Activated CD4-positive, alpha-beta memory T cell treated with anti-CD3 and anti-CD28 coated beads for 36 hours (primary cell): ENCODE data around the gene CHMP2A. TPM values are rescaled to one million over a fixed set of nuclear protein-coding genes. Genes with fewer than 3 reads are reported as not detected.
A peak's percentile ranks its signal among the peaks of the same experiment; 100 is the strongest.
"Not testable (repeated sequence)": the region's sequence is repeated elsewhere in the genome, so short reads cannot be mapped to it uniquely, and the experiment has no call there.

Experiments
- CTCF ChIA-PET: fragments of 350-600 bp; sonication (Branson Sonifier 250); formaldehyde crosslinking; loops from one replicate; lab custom pipeline; 2021; ENCODE audit warnings: antibody characterized with exemption, inconsistent platforms; lab: Charles Lee
- POLR2A ChIA-PET: fragments of 350-600 bp; sonication (Branson Sonifier 250); formaldehyde crosslinking; loops from one replicate; lab custom pipeline; 2021; ENCODE audit warnings: antibody characterized with exemption; lab: Charles Lee
- DNase-seq: peaks from one replicate; pipeline ENCODE4 v3.0.0-alpha.2; 2020
- H3K27ac Mint-ChIP-seq: one replicate; pipeline ENCODE4 v1.8.0; 2021; ENCODE audit warnings: mixed read lengths
- H3K27me3 Mint-ChIP-seq: one replicate; pipeline ENCODE4 v1.8.0; 2021; ENCODE audit warnings: mixed read lengths
- H3K36me3 Mint-ChIP-seq: one replicate; pipeline ENCODE4 v1.8.0; 2021; ENCODE audit warnings: mixed read lengths
- H3K4me1 Mint-ChIP-seq: one replicate; pipeline ENCODE4 v1.8.0; 2021; ENCODE audit warnings: low read depth, mixed read lengths
- H3K4me3 Mint-ChIP-seq: one replicate; pipeline ENCODE4 v1.8.0; 2021; ENCODE audit warnings: mild to moderate bottlenecking, mixed read lengths
- H3K9me3 Mint-ChIP-seq: one replicate; pipeline ENCODE4 v1.8.0; 2021; ENCODE audit warnings: mixed read lengths
- intact Hi-C: fragments of 100-400 bp; cut with micrococcal nuclease; formaldehyde crosslinking; loops from one replicate; pipeline ENCODE4 v1.15.1; 2023
- total RNA-seq, 2 experiments: library from RNA; stranded (reverse); gene quantifications; one replicate each; pipeline ENCODE4 v1.2.3, GENCODE V29; 2021

Gene CHMP2A
- total RNA-seq, 2 experiments from 2014 or later, result 120 to 122 TPM

GRCh38 chr19:58577581-58577980, 22.7 kb upstream of the CHMP2A start:
- ChIA-PET POLR2A (interaction anchor here (1.7 kb wide), 1 partner anchor 58 kb away, joined by 7 read pairs; the partner anchor contains the start of gene ZBTB45), CTCF (interaction anchor here (3.2 kb wide), 1 partner anchor 58 kb away, joined by 33 read pairs; the partner anchor contains the start of gene ZBTB45)
- peaks cover 52% of the 10 kb centered on the region for H3K4me1 Mint-ChIP-seq
- H3K27me3 Mint-ChIP-seq, H3K36me3 Mint-ChIP-seq, H3K4me3 Mint-ChIP-seq, intact Hi-C loops, H3K9me3 Mint-ChIP-seq: not testable (repeated sequence)
- peak; percentile 19 for DNase-seq
- peak overlapping the region; percentile 64 for H3K27ac Mint-ChIP-seq

DNA sequence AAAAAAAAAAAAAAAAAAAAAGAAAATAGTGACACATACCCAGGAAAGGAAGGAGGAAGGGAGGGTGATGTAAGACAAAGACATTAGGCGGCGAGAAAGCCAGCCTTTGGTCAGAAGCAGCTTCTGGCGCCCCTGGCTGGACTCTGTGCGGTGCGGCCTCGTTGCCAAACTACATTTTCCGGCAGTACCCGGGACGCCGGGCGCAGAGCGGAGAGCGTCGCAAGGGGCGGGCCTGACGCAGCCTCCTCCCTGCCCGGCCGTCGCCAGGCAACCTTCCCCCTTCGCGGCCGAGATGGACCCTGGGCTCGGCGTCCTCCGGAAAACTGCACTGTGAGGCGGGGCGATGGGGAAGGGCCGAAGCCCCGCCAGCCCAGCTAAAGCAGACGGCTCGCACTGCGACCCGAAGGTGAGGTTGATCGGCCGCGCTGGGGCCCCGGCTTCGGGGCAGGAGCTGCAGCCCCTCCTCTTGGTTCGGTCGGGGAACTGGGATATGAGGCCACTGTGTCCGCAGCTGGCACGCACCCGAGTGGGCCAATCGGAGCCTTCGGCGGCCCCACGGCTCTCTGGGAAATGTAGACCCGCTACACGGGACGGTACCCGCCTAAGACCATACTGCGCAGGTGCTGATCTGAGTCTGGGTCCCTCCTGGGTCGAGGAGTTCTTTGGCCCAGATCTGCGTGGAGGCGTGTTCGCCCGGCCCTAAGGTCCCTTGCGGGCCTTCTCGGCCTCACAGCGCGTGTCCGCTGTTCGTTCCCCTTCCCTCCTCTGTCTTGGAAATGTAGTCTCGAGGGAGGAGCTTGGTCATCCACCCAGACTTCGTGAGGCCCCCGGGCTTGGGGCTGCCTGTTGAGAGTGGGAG, 20.5 kb upstream of the CHMP2A start:
- ChIA-PET POLR2A (interaction anchor here (1.2 to 3.1 kb wide), 8 partner anchors 13 to 167 kb away, joined by 4 to 16 read pairs (median 8); partner anchors contain the start of genes CHMP2A, TRIM28, UBE2M and ZBTB45), CTCF (interaction anchor here (0.8 to 3.2 kb wide), 8 partner anchors 13 to 124 kb away, joined by 3 to 33 read pairs (median 5); partner anchors contain the start of genes CHMP2A, UBE2M, ZBTB45 and ZNF324B)
- Mint-ChIP-seq H3K27ac (peak overlapping the region; percentile 94), H3K36me3 (no peaks in the 10 kb centered on the region), H3K4me1 (peaks cover 51% of the 10 kb centered on the region), H3K4me3 (peak overlapping the region; percentile 88), H3K9me3 (no peaks in the 10 kb centered on the region), H3K27me3 (no peaks in the 10 kb centered on the region)
- intact Hi-C loops, result no loop called here
- DNase-seq, result peak; percentile 90

DNA sequence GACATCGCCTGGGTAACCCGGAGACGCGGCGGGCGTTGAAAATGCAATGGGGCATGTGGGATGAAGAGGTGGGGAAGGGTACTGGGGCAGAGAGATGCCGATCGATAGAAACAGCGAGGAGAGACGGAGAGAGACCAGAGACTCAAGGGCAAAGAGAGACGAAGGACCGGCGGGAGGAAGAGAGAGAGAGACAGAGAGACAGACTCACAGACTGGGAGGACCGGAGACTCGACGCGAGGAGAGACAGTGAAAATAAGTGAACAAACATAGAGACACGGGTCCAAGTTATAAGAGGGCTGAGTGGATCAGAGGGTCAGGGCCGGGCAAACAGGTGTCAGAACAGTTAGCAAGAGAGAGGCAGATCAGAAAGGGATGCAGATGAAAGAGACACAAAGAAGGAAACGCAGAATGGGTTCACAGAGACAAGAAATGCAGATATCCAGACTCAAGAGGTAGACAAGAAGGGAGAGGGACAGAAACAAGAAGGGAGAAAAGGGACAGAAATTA, 18.8 kb upstream of the CHMP2A start:
- H3K4me3 Mint-ChIP-seq, result peak overlapping the region; percentile 96
- no peaks in the 10 kb centered on the region for H3K27me3 Mint-ChIP-seq
- intact Hi-C loops, result loop anchor here (1.0 kb wide), 5 partner anchors 14 to 133 kb away; partner anchors contain the start of genes CHMP2A, TRIM28, ZBTB45 and ZNF132
- H3K9me3 Mint-ChIP-seq, result no peaks in the 10 kb centered on the region
- ChIA-PET POLR2A (interaction anchor here (2.4 kb wide), 1 partner anchor 19 kb away, joined by 16 read pairs; the partner anchor contains the start of gene CHMP2A), CTCF (no interaction called here)
- no peaks in the 10 kb centered on the region for H3K36me3 Mint-ChIP-seq
- peaks cover 39% of the 10 kb centered on the region for H3K4me1 Mint-ChIP-seq
- no peak for DNase-seq
- peak overlapping the region; percentile 100 for H3K27ac Mint-ChIP-seq

GRCh38 chr19:58572818-58573657, 18.1 kb upstream of the CHMP2A start, which contains the start of gene MZF1:
Gene MZF1 (minus strand): TSS chr19:58573335. CDS start chr19:58571389, 1,946 bp downstream.
- DNase-seq, result peak; percentile 100
- no peaks in the 10 kb centered on the region for H3K9me3 Mint-ChIP-seq
- peaks cover 2% of the 10 kb centered on the region for H3K36me3 Mint-ChIP-seq
- H3K27ac Mint-ChIP-seq, result peak within 1 kb of the TSS; percentile 100
- H3K4me3 Mint-ChIP-seq, result peak within 1 kb of the TSS; percentile 96
- ChIA-PET CTCF (interaction anchor here (0.6 to 1.3 kb wide), 5 partner anchors 9 to 74 kb away, joined by 3 to 7 read pairs (median 3); no protein-coding TSS in a partner anchor), POLR2A (interaction anchor here (1.0 to 2.6 kb wide), 4 partner anchors 11 to 53 kb away, joined by 4 to 13 read pairs (median 8); partner anchors contain the start of genes CHMP2A and ZBTB45)
- H3K4me1 Mint-ChIP-seq, result peaks cover 33% of the 10 kb centered on the region
- intact Hi-C loops, result loop anchor here (1.0 kb wide), 6 partner anchors 14 to 268 kb away; partner anchors contain the start of genes CHMP2A, ERVK3-1, TRIM28 and ZBTB45
- H3K27me3 Mint-ChIP-seq, result no peaks in the 10 kb centered on the region

DNA sequence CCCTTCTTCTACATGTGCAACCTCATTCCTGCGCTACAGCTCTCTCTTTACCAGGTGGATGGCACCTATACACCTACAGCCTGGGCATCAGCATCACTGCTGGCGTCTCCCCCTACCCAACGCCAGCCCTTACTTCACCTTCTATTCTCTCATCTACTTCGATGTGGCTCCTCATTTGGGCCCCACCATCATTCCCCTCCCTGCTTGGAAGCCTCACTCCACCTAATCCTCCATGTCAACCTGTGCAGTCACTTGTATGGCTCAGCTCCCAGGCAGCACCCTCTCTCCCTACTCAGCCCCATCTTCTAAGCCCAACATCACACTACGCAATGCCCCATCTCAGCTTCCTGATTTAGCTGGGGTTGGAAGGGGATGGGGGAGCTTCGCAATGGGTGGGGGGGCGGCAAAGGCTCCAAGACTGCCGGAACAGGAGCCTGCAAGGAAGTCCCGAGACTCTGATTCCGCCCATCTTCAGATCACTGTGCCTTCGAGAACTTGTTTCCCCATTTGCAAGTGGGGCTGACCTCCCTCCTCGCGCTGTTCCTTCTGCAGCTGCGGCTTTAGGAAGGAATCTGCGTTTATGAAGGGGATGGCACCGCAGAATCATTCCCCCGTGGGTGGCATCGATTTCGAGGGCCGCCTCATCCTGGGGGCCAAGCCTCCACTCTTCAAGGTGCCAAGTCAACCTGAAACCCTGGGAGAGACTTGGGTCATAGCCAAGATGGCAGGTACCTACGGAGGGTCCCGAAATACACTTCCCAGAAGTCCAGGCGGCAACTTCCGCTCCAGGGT, 17.3 kb upstream of the CHMP2A start:
- DNase-seq, result no peak
- Mint-ChIP-seq H3K36me3 (peaks cover 2% of the 10 kb centered on the region), H3K27ac (peak overlapping the region; percentile 100), H3K27me3 (no peaks in the 10 kb centered on the region), H3K4me3 (peak overlapping the region; percentile 96), H3K9me3 (no peaks in the 10 kb centered on the region), H3K4me1 (peaks cover 29% of the 10 kb centered on the region)
- ChIA-PET CTCF (interaction anchor here (1.0 to 1.3 kb wide), 6 partner anchors 8 to 73 kb away, joined by 3 to 7 read pairs (median 3); partner anchors contain the start of gene ZBTB45), POLR2A (interaction anchor here (1.0 to 2.6 kb wide), 4 partner anchors 10 to 52 kb away, joined by 4 to 13 read pairs (median 8); partner anchors contain the start of genes CHMP2A and ZBTB45)
- intact Hi-C loops, result loop anchor here (1.0 kb wide), 1 partner anchor 267 kb away; the partner anchor contains the start of gene ERVK3-1

DNA sequence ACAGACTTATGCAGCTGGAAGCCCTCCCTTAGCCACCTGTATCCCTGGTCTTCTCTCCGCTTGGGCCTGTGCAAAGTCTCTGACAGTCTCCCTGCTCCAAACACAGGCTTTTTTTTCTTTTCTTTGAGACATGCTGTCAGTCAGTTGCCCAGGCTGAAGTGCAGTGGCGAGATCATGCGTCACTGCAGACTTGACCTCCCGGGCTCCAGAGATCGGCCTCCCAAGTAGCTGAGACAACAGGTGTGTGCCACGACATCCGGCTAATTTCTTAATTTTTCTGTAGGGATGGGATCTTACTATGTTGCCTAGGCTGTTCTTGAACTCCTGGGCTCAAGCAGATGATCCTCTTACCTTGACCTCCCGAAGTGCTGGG, 16.7 kb upstream of the CHMP2A start:
- Mint-ChIP-seq H3K36me3 (peaks cover 4% of the 10 kb centered on the region), H3K9me3 (no peaks in the 10 kb centered on the region), H3K27me3 (no peaks in the 10 kb centered on the region), H3K27ac (no peak overlapping the region), H3K4me3 (no peak overlapping the region), H3K4me1 (peaks cover 28% of the 10 kb centered on the region)
- POLR2A ChIA-PET, result interaction anchor here (1.0 to 2.6 kb wide), 4 partner anchors 9 to 52 kb away, joined by 4 to 13 read pairs (median 8); partner anchors contain the start of genes CHMP2A and ZBTB45
- intact Hi-C loops, result no loop called here
- no peak for DNase-seq
- CTCF ChIA-PET, result interaction anchor here (1.0 to 1.3 kb wide), 5 partner anchors 9 to 73 kb away, joined by 3 to 7 read pairs (median 3); partner anchors contain the start of gene ZBTB45

DNA sequence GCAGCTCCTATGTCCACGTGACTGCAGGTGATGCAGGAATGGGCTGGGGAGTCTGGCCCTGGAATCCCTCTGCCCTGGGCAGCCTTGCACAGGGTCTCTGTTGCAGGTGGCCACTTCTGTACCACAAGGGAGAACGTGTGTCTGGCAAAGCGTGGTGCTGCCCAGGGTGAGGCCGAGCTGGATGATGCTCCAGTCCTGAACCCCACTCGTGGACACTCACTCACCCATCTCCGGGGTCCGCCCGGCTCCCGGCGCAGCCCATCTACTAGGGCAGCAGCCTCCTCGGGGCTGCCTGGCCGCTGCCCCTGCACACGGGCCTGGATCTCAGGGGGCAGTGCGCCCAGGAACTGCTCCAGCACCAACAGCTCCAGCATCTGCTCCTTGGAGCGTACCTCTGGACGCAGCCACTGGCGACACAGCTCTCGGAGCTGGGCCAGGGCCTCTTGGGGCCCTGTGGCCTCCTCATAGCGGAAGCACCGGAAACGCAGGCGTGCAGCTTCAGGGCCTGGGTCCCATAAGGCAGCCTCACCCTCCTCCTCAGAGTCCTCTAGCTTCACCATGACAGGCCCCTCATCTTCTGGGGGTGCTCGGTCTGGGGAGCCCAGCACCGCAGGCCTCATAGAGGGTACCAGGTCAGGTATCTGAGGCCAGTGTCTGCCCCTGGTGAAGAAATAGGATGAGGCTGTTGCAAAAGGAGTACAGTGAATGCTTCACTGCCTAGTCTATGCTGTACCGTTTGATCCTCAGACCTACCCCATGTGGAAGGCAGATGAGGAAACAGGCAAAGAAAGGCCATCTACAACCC, 16.1 kb upstream of the CHMP2A start:
- ChIA-PET CTCF (interaction anchor here (1.0 to 1.1 kb wide), 2 partner anchors 10 to 51 kb away, joined by 3 to 4 read pairs; partner anchors contain the start of gene ZBTB45), POLR2A (interaction anchor here (0.7 to 2.6 kb wide), 3 partner anchors 9 to 57 kb away, joined by 3 to 13 read pairs (median 11); partner anchors contain the start of gene CHMP2A)
- H3K27ac Mint-ChIP-seq, result no peak overlapping the region
- peaks cover 7% of the 10 kb centered on the region for H3K36me3 Mint-ChIP-seq
- H3K4me3 Mint-ChIP-seq, result no peak overlapping the region
- H3K9me3 Mint-ChIP-seq, result no peaks in the 10 kb centered on the region
- H3K27me3 Mint-ChIP-seq, result no peaks in the 10 kb centered on the region
- intact Hi-C loops, result no loop called here
- H3K4me1 Mint-ChIP-seq, result peaks cover 26% of the 10 kb centered on the region
- DNase-seq, result no peak

- intact Hi-C loops, result no loop called here
- ChIA-PET POLR2A (no interaction called here), CTCF (no interaction called here)
- peaks cover 23% of the 10 kb centered on the region for H3K4me1 Mint-ChIP-seq
- H3K27me3 Mint-ChIP-seq, result no peaks in the 10 kb centered on the region
- no peak overlapping the region for H3K27ac Mint-ChIP-seq
- no peaks in the 10 kb centered on the region for H3K9me3 Mint-ChIP-seq
- DNase-seq, result no peak
- H3K36me3 Mint-ChIP-seq, result peaks cover 7% of the 10 kb centered on the region
- H3K4me3 Mint-ChIP-seq, result no peak overlapping the region
Measured at GRCh38 chr19:58569943-58570670, 15.2 kb upstream of the CHMP2A start.

DNA sequence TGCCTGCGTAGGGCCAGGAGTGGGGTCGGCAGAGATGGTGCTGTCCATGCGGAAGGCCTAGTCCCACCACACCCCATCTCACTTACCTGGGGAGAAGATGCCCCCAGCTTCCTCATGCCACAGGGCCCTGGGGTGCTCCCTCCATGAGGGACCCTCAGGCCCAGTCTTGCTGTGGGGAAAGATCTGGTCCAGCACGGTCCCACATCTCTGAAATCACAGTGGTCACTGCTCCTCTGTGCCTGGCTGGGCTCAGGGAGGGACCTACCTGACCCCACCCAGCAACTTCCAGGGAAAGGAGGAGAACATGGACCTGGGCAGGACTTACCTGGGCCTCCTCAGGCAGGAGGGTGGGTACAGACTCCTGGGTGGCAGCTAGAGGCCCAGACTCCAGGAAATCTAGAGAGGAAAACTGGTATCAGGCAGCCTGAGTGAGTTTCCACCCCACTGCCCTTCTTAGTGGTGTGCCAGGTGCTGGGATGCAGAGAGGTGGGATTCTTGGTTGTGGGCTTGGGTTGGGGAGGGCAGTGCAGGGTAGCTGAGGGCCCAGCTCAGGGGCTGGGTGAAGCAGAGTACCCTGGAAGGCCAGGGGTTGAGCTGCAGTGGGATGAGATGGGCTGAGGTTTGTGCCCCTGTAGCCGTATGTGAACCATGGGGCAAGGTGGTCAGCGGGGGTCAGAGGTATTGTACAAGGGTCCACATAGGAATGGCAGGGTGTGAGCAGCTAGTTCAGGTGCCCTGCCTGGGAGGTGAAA, 14.5 kb upstream of the CHMP2A start:
- no peaks in the 10 kb centered on the region for H3K9me3 Mint-ChIP-seq
- CTCF ChIA-PET, result no interaction called here
- peaks cover 7% of the 10 kb centered on the region for H3K36me3 Mint-ChIP-seq
- no peak overlapping the region for H3K27ac Mint-ChIP-seq
- POLR2A ChIA-PET, result no interaction called here
- H3K4me3 Mint-ChIP-seq, result no peak overlapping the region
- intact Hi-C loops, result no loop called here
- H3K4me1 Mint-ChIP-seq, result peaks cover 20% of the 10 kb centered on the region
- no peak for DNase-seq
- H3K27me3 Mint-ChIP-seq, result no peaks in the 10 kb centered on the region
